B cell (primary cell): ENCODE results near the gene PHF21A. TPM values are rescaled to one million over a fixed set of nuclear protein-coding genes. Genes with fewer than 3 reads are reported as not detected.

Experiments used
- ATAC-seq: fragments of 200-7000 bp; cut with Tn5 transposase; one replicate; pipeline ENCODE4 v1.10.0; 2021; ENCODE audit warnings: low read depth, mild to moderate bottlenecking, moderate number of reproducible peaks, moderate library complexity
- CTCF ChIA-PET: fragments of 350-600 bp; sonication (Branson Sonifier 250); formaldehyde crosslinking; loops from one replicate; lab custom pipeline; 2021; ENCODE audit warnings: antibody characterized with exemption, inconsistent platforms; lab: Charles Lee
- POLR2A ChIA-PET: fragments of 350-600 bp; sonication (Branson Sonifier 250); formaldehyde crosslinking; loops from one replicate; lab custom pipeline; 2021; ENCODE audit warnings: antibody characterized with exemption; lab: Charles Lee
- DNase-seq: peaks from one replicate; pipeline ENCODE4 v3.0.0; 2013
- H2AFZ ChIP-seq: 2 replicates; pipeline ENCODE4 v1.6.1; 2012; ENCODE audit warnings: mild to moderate bottlenecking, low read depth, low read length; ENCODE audit not compliant: insufficient read depth, poor library complexity, severe bottlenecking
- H3K27ac ChIP-seq, 2 donors: 1 replicate in 1 of 2; 2 replicates in 1 of 2; pipeline ENCODE4 v1.5.1; 2012 to 2013; ENCODE audit warnings: low read length in 2 of 2, mild to moderate bottlenecking in 2 of 2, moderate library complexity in 1 of 2
- H3K27me3 ChIP-seq, 4 experiments: fragments of 200-600 bp in 1 of 4; sonication (generic) in 1 of 4; replicated peaks in 1 of 4; 1 replicate in 2 of 4; 2 replicates in 2 of 4; pipeline versions ENCODE4 v1.6.1 to v1.7.0; 2013 to 2016; ENCODE audit warnings: low read length in 3 of 4, mild to moderate bottlenecking in 2 of 4, mixed read lengths in 1 of 4, moderate library complexity in 1 of 4; ENCODE audit not compliant: insufficient read depth in 4 of 4, control insufficient read depth in 3 of 4; ENCODE audit errors: control extremely low read depth in 1 of 4
- H3K36me3 ChIP-seq, 2 experiments: replicated peaks in 1 of 2; 1 replicate in 1 of 2; 2 replicates in 1 of 2; pipeline versions ENCODE4 v1.6.1 to v1.7.1; 2013; ENCODE audit warnings: low read length in 1 of 2; ENCODE audit not compliant: insufficient read depth in 2 of 2, control insufficient read depth in 1 of 2; ENCODE audit errors: control extremely low read depth in 1 of 2, extremely low read depth in 1 of 2
- H3K4me1 ChIP-seq, 2 donors: fragments of 200-600 bp in 1 of 2; sonication (generic) in 1 of 2; 1 replicate in 1 of 2; 2 replicates in 1 of 2; pipeline versions ENCODE4 v1.5.1 to v1.6.1; 2013 to 2017; ENCODE audit warnings: low read length in 2 of 2; ENCODE audit not compliant: control insufficient read depth in 2 of 2, insufficient read depth in 2 of 2
- H3K4me2 ChIP-seq: replicated peaks from 2 replicates; pipeline ENCODE3; 2012; ENCODE audit warnings: mild to moderate bottlenecking, low read depth, low read length; ENCODE audit not compliant: poor library complexity, severe bottlenecking
- H3K4me3 ChIP-seq, 5 experiments: fragments of 200-600 bp in 1 of 5; sonication (generic) in 1 of 5; 1 replicate in 3 of 5; 2 replicates in 2 of 5; pipeline versions ENCODE4 v1.5.1 to v1.7.0; 2011 to 2016; ENCODE audit warnings: low read length in 4 of 5, mild to moderate bottlenecking in 4 of 5, low read depth in 2 of 5, control low read depth in 1 of 5, moderate library complexity in 1 of 5; ENCODE audit not compliant: insufficient read depth in 1 of 5; ENCODE audit errors: control extremely low read depth in 1 of 5, extremely low read depth in 1 of 5
- H3K79me2 ChIP-seq: fragments of 200-600 bp; sonication (generic); one replicate; pipeline ENCODE4 v1.6.0; 2016; ENCODE audit warnings: low read length; ENCODE audit not compliant: control insufficient read depth, insufficient read depth
- H3K9ac ChIP-seq: fragments of 200-600 bp; sonication (generic); 2 replicates; pipeline ENCODE4 v1.6.1; 2017; ENCODE audit warnings: mild to moderate bottlenecking, low read length, moderate library complexity
- H3K9me3 ChIP-seq, 3 donors: one replicate each; pipeline versions ENCODE4 v1.6.1 to v1.7.1; 2013; ENCODE audit warnings: low read length in 2 of 3; ENCODE audit not compliant: control insufficient read depth in 2 of 3, insufficient read depth in 1 of 3; ENCODE audit errors: control extremely low read depth in 1 of 3
- H4K20me1 ChIP-seq: 2 replicates; pipeline ENCODE4 v1.6.0; 2012; ENCODE audit warnings: mild to moderate bottlenecking, low read length; ENCODE audit not compliant: insufficient read depth, control insufficient read depth, poor library complexity, severe bottlenecking
- H3K27ac Mint-ChIP-seq: one replicate; pipeline ENCODE4 v1.8.0; 2021; ENCODE audit warnings: mixed read lengths
- H3K27me3 Mint-ChIP-seq: one replicate; pipeline ENCODE4 v1.8.0; 2021; ENCODE audit warnings: mixed read lengths
- H3K4me1 Mint-ChIP-seq: one replicate; pipeline ENCODE4 v1.8.0; 2021; ENCODE audit warnings: mixed read lengths
- H3K4me3 Mint-ChIP-seq: one replicate; pipeline ENCODE4 v1.8.0; 2021; ENCODE audit warnings: mixed read lengths
- H3K9me3 Mint-ChIP-seq: one replicate; pipeline ENCODE4 v1.8.0; 2022; ENCODE audit warnings: mixed read lengths; ENCODE audit not compliant: insufficient read depth
- EZH2 ChIP-seq: IDR thresholded peaks from 2 replicates; pipeline ENCODE4 v1.6.1; 2012; ENCODE audit warnings: borderline replicate concordance, low read depth, mild to moderate bottlenecking, moderate library complexity, low read length; ENCODE audit not compliant: insufficient read depth, poor library complexity, severe bottlenecking
- WGBS: methylation state at CpG from one replicate; pipeline ENCODE4 v1.1.5; 2013; ENCODE audit warnings: missing lambda C conversion rate; ENCODE audit not compliant: insufficient coverage; 5-methylcytosine and 5-hydroxymethylcytosine counted together
- intact Hi-C: fragments of 100-400 bp; cut with micrococcal nuclease; formaldehyde crosslinking; loops from one replicate; pipeline ENCODE4 v1.10.0; 2022
- polyA plus RNA-seq: library from polyadenylated mRNA; depleted of rRNA; stranded (reverse); fragments of >200 nt; gene quantifications from 2 replicates; pipeline ENCODE4 v1.2.3, GENCODE V29; 2012
- total RNA-seq, 2 donors: library from RNA; stranded (reverse); fragments of 120-200 nt in 1 of 2; gene quantifications; 1 replicate in 1 of 2; 2 replicates in 1 of 2; pipeline versions ENCODE4 v1.2.3 to v1.2.4, GENCODE V29; 2013 to 2022
- TF ChIP-seq, protein P1 (sequence below): fragments of 200-600 bp; IDR thresholded peaks from one replicate; pipeline ENCODE4 v1.8.0; 2022; ENCODE audit warnings: antibody characterized with exemption, mild to moderate bottlenecking

The PHF21A gene
- total and polyA plus RNA-seq, 2 donors (not counting 1 experiment from before 2014, with no cell fraction given): 41.9 to 103 TPM

GRCh38 chr11:46036969-46037368 is 84.3 kb downstream of the PHF21A start:
- POLR2A ChIA-PET: no interaction called here
- no peak overlapping the region for H2AFZ ChIP-seq
- peaks cover 23% of the 10 kb centered on the region for H3K4me1 Mint-ChIP-seq
- CTCF ChIA-PET: no interaction called here
- no peak overlapping the region for H3K9ac ChIP-seq
- H3K27me3 ChIP-seq: no peaks in the 10 kb centered on the region
- H3K36me3 ChIP-seq: peaks cover 0 to 4% of the 10 kb centered on the region in 2 experiments
- no peaks in the 10 kb centered on the region for H3K27me3 Mint-ChIP-seq
- H4K20me1 ChIP-seq: peaks cover 18% of the 10 kb centered on the region
- no peak overlapping the region for H3K27ac Mint-ChIP-seq
- DNase-seq (no peak), ATAC-seq (no peak)
- H3K27ac ChIP-seq: no peak overlapping the region
- no peak for TF ChIP-seq EZH2
- TF ChIP-seq, protein P1, sequence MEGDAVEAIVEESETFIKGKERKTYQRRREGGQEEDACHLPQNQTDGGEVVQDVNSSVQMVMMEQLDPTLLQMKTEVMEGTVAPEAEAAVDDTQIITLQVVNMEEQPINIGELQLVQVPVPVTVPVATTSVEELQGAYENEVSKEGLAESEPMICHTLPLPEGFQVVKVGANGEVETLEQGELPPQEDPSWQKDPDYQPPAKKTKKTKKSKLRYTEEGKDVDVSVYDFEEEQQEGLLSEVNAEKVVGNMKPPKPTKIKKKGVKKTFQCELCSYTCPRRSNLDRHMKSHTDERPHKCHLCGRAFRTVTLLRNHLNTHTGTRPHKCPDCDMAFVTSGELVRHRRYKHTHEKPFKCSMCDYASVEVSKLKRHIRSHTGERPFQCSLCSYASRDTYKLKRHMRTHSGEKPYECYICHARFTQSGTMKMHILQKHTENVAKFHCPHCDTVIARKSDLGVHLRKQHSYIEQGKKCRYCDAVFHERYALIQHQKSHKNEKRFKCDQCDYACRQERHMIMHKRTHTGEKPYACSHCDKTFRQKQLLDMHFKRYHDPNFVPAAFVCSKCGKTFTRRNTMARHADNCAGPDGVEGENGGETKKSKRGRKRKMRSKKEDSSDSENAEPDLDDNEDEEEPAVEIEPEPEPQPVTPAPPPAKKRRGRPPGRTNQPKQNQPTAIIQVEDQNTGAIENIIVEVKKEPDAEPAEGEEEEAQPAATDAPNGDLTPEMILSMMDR: no peak
- H3K4me1 ChIP-seq: peaks cover 0 to 3% of the 10 kb centered on the region in 2 donors
- peaks cover 5% of the 10 kb centered on the region for H3K79me2 ChIP-seq
- H3K4me3 ChIP-seq: no peak overlapping the region
- intact Hi-C loops: no loop called here
- WGBS: 100% methylated on average over 1 of the region's 2 CpGs
- H3K4me3 Mint-ChIP-seq: no peak overlapping the region
- no peaks in the 10 kb centered on the region for H3K9me3 Mint-ChIP-seq
- H3K9me3 ChIP-seq: peaks cover 0 to 1% (median 0%) of the 10 kb centered on the region in 3 donors
- H3K4me2 ChIP-seq: no peak overlapping the region

- Histone ChIP-seq H3K4me2 (no peak overlapping the region), H3K4me3 (no peak overlapping the region), H3K27me3 (no peaks in the 10 kb centered on the region), H2AFZ (no peak overlapping the region), H3K27ac (no peak overlapping the region), H3K4me1 (peaks cover 0 to 3% of the 10 kb centered on the region in 2 donors), H3K9me3 (peaks cover 0 to 1% (median 0%) of the 10 kb centered on the region in 3 donors), H4K20me1 (peaks cover 25% of the 10 kb centered on the region), H3K9ac (no peak overlapping the region), H3K36me3 (peaks cover 0 to 4% of the 10 kb centered on the region in 2 experiments), H3K79me2 (peaks cover 5% of the 10 kb centered on the region)
- Mint-ChIP-seq H3K9me3 (no peaks in the 10 kb centered on the region), H3K27ac (no peak overlapping the region), H3K4me1 (peaks cover 17% of the 10 kb centered on the region), H3K27me3 (no peaks in the 10 kb centered on the region), H3K4me3 (no peak overlapping the region)
- POLR2A ChIA-PET: no interaction called here
- intact Hi-C loops: no loop called here
- ATAC-seq (no peak), DNase-seq (no peak)
- no CpG with 5 or more reads among the region's 2 CpGs for WGBS
- TF ChIP-seq EZH2: no peak
- TF ChIP-seq, protein P1: no peak
- CTCF ChIA-PET: no interaction called here
These were observed 85.2 kb downstream of the PHF21A start for GRCh38 chr11:46036009-46036408.
